Smooth muscle cell of trachea (primary cell): ENCODE results near the gene RAB13. TPM values are rescaled to one million over a fixed set of nuclear protein-coding genes. Genes with fewer than 3 reads are reported as not detected.

Experiments
- total RNA-seq: library from RNA; depleted of rRNA; stranded (reverse); fragments of >200 nt; gene quantifications from 2 replicates; pipeline ENCODE4 v1.2.1, GENCODE V29; 2014

The RAB13 gene
- 112 and 119 TPM in 2 replicates for total RNA-seq

GRCh38 chr1:153985941-153986761 is at the start of gene RAB13:
TSS of gene RAB13 (minus strand) at chr1:153986339. CDS start at chr1:153986236, 103 bp downstream.

GRCh38 chr1:153990468-153991150 is 4.5 kb upstream of the RAB13 start, which contains the start of gene RPS27:
TSS of gene RPS27 (plus strand) at chr1:153990762. CDS start at chr1:153990797, 35 bp downstream.

GRCh38 chr1:153977250-153978240 is 8.6 kb downstream of the RAB13 start, which contains the start of gene JTB:
TSS of gene JTB (minus strand) at chr1:153977674. CDS start at chr1:153977252, 422 bp downstream.

GRCh38 chr1:153967107-153967999 is 18.8 kb downstream of the RAB13 start, which contains the start of gene CREB3L4:
TSS of gene CREB3L4 (plus strand) at chr1:153967902. CDS start at chr1:153968526, 624 bp downstream.

GRCh38 chr1:153963030-153963849 is 22.9 kb downstream of the RAB13 start, which contains the start of gene SLC39A1:
TSS of gene SLC39A1 (minus strand) at chr1:153963537. CDS start at chr1:153962715, 822 bp downstream.

GRCh38 chr1:153958111-153958960 is 27.8 kb downstream of the RAB13 start, which contains the start of gene CRTC2:
TSS of gene CRTC2 (minus strand) at chr1:153958612. CDS start at chr1:153958497, 115 bp downstream.

GRCh38 chr1:153946622-153947241 is 39.4 kb downstream of the RAB13 start, which contains the start of gene DENND4B:
TSS of gene DENND4B (minus strand) at chr1:153946718. CDS start at chr1:153944374, 2,344 bp downstream.

Other genes with a start within 250 kb of the RAB13 start
- 18.0 and 35.6 TPM in 2 replicates for gene SLC27A3, start 210.9 kb downstream of the RAB13 start, total RNA-seq
- 4.6 and 6.7 TPM in 2 replicates for gene GATAD2B, start 63.4 kb downstream of the RAB13 start, total RNA-seq
- gene DENND4B, start 39.6 kb downstream of the RAB13 start, total RNA-seq: 16.9 and 17.9 TPM in 2 replicates
- gene CRTC2, start 27.7 kb downstream of the RAB13 start, total RNA-seq: 4.2 and 4.6 TPM in 2 replicates
- 136 and 138 TPM in 2 replicates for gene SLC39A1, start 22.8 kb downstream of the RAB13 start, total RNA-seq
- gene CREB3L4, start 18.4 kb downstream of the RAB13 start, total RNA-seq: 10.3 and 11.5 TPM in 2 replicates
- 118 and 186 TPM in 2 replicates for gene JTB, start 8.7 kb downstream of the RAB13 start, total RNA-seq
- 996 and 1,067 TPM in 2 replicates for gene RPS27, start 4.4 kb upstream of the RAB13 start, total RNA-seq
- 0.15 and 0.17 TPM in 2 replicates for gene NUP210L, start 168.7 kb upstream of the RAB13 start, total RNA-seq
- gene TPM3, start 205.8 kb upstream of the RAB13 start, total RNA-seq: 377 and 890 TPM in 2 replicates
- gene CFAP141, start 220.0 kb upstream of the RAB13 start, total RNA-seq: not detected in 2 replicates
- 64.7 and 75.3 TPM in 2 replicates for gene UBAP2L, start 234.6 kb upstream of the RAB13 start, total RNA-seq